ENCODE measurements around the gene TMOD1. TPM values are rescaled to one million over a fixed set of nuclear protein-coding genes. Genes with fewer than 3 reads are reported as not detected.

Gene TMOD1
- total and polyA plus RNA-seq, 4 donors, result 9.2 to 20.0 (median 14.1) TPM

DNA sequence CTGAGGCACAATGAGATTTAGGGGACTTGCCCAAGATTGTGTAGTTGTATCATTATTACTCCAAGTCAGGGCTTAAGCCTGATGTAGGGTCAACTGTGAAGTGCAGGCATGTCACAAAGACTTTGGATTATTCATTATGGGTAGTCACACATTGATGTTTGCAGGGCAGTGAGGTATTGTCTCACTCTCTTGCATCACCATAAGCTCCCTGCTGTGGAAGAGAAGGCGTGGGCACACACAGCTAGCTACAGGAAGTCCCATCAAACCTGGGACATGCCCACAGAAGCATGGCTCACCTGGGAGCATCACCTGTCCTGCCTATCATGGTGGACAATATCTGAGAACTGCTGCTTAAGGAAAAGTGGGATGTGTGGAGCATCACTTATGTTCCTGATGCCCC lies 42.1 kb downstream of the TMOD1 start (continued):
- TF ChIP-seq, protein P1, sequence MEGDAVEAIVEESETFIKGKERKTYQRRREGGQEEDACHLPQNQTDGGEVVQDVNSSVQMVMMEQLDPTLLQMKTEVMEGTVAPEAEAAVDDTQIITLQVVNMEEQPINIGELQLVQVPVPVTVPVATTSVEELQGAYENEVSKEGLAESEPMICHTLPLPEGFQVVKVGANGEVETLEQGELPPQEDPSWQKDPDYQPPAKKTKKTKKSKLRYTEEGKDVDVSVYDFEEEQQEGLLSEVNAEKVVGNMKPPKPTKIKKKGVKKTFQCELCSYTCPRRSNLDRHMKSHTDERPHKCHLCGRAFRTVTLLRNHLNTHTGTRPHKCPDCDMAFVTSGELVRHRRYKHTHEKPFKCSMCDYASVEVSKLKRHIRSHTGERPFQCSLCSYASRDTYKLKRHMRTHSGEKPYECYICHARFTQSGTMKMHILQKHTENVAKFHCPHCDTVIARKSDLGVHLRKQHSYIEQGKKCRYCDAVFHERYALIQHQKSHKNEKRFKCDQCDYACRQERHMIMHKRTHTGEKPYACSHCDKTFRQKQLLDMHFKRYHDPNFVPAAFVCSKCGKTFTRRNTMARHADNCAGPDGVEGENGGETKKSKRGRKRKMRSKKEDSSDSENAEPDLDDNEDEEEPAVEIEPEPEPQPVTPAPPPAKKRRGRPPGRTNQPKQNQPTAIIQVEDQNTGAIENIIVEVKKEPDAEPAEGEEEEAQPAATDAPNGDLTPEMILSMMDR (IDR thresholded peaks at IDR 0.05; ENCODE audit: low read depth, low read length, missing input control), result no peak
- TF ChIP-seq SP1 (IDR thresholded peaks at IDR 0.05), result no peak
- TF ChIP-seq JUND (IDR thresholded peaks at IDR 0.05), result no peak
- TF ChIP-seq HNF4G (IDR thresholded peaks at IDR 0.05), result no peak
- TF ChIP-seq RXRA (IDR thresholded peaks at IDR 0.05), result no peak
- TF ChIP-seq NR2F2 (IDR thresholded peaks at IDR 0.05), result no peak
- no peak for TF ChIP-seq HNF4A (conservative IDR thresholded peaks at IDR 0.05)
- no peak for TF ChIP-seq EGR1 (IDR thresholded peaks at IDR 0.05; ENCODE audit: low read depth in 2 of 2)
- TF ChIP-seq, protein P2, sequence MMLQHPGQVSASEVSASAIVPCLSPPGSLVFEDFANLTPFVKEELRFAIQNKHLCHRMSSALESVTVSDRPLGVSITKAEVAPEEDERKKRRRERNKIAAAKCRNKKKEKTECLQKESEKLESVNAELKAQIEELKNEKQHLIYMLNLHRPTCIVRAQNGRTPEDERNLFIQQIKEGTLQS (IDR thresholded peaks at IDR 0.05), result no peak

DNA sequence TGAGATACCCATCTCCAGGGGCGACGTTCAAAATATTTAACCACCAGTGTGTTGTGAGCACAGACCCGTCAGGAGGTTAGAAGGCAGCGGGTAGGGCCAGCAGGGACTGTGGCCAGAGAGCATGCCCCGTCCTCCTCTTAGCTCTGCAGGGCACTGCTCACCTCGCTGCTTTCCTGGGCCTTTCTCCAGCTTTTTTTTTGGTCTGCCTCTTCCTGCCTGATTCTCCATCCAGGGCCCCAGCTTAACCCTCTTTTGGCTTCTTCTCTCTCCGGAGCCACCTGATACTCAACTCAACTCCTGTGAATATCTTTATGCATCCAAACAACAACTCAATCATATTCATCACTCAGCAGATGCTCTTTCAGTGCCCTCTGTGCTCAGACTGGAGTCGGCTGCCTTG lies 44.0 kb downstream of the TMOD1 start:
- Histone ChIP-seq H3K4me3 (ENCODE audit: low read depth in 1 of 3, low read length in 3 of 3) (no peak overlapping the region), H3K9ac (ENCODE audit: low read depth in 1 of 2, low read length in 2 of 2) (no peak overlapping the region), H3K36me3 (ENCODE audit: control insufficient read depth in 4 of 4, insufficient read depth in 3 of 4, low read depth in 1 of 4, low read length in 3 of 4) (peaks cover 0 to 4% (median 0%) of the 10 kb centered on the region in 4 donors), H3K4me1 (ENCODE audit: control insufficient read depth in 4 of 4, insufficient read depth in 4 of 4, low read length in 3 of 4) (no peaks in the 10 kb centered on the region), H3K9me3 (ENCODE audit: control insufficient read depth in 4 of 4, low read length in 3 of 4) (peaks cover 0 to 2% (median 0%) of the 10 kb centered on the region in 4 donors), H3K27me3 (ENCODE audit: control insufficient read depth in 4 of 4, insufficient read depth in 4 of 4, low read length in 3 of 4) (no peaks in the 10 kb centered on the region), H3K27ac (ENCODE audit: low read depth in 1 of 2, low read length in 2 of 2) (no peak overlapping the region)
- DNase-seq (ENCODE audit: low spot score), result no peak
- TF ChIP-seq, protein P3, sequence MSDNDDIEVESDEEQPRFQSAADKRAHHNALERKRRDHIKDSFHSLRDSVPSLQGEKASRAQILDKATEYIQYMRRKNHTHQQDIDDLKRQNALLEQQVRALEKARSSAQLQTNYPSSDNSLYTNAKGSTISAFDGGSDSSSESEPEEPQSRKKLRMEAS (IDR thresholded peaks at IDR 0.05), result no peak
- TF ChIP-seq EGR1 (IDR thresholded peaks at IDR 0.05; ENCODE audit: low read depth in 2 of 2), result no peak
- 84% methylated on average over 8 of the region's 8 CpGs for WGBS

DNA sequence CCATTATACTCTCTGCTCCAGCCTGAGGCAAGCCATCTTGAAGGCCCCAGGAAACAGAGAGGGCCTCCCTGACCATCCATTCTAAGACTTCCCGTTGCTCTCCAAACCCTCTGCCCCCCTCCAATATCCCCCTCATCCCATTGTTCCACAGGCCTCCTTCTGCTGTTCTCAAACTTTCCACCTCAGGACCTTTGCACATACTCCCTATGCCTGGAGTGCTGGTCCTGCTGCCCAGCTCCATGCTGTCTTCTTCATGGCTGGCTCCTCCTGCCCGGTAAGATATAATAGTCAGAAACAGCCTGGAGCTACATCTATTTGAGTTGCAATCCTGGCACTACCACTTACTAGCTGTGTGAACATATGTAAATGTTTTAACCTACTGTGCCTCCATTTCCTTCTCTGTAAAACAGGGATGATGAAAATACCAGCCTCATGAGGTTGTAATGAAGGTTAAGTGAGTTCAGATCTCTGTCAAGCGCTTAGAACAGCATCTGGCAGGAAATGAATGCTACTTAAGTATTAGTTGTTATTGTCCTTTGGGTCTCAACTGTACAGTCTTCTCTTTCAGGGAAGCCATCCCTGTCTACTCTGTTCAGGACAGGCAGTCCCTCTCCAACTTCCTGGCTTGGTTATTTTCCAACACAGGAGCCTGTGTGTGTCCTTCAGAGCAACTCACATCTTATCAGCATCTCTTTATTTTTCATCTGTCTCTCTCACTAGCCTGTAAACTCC lies 45.8 kb downstream of the TMOD1 start:
- H3K9ac ChIP-seq (ENCODE audit: low read depth in 1 of 2, low read length in 2 of 2), result no peak overlapping the region
- H3K4me1 ChIP-seq (ENCODE audit: control insufficient read depth in 4 of 4, insufficient read depth in 4 of 4, low read length in 3 of 4), result no peaks in the 10 kb centered on the region
- TF ChIP-seq NR2F2 (IDR thresholded peaks at IDR 0.05) (no peak), RAD21 (IDR thresholded peaks at IDR 0.05) (no peak), TAF1 (conservative IDR thresholded peaks at IDR 0.05) (no peak), JUND (IDR thresholded peaks at IDR 0.05) (no peak), RXRA (IDR thresholded peaks at IDR 0.05) (no peak)
- TF ChIP-seq, protein P4, sequence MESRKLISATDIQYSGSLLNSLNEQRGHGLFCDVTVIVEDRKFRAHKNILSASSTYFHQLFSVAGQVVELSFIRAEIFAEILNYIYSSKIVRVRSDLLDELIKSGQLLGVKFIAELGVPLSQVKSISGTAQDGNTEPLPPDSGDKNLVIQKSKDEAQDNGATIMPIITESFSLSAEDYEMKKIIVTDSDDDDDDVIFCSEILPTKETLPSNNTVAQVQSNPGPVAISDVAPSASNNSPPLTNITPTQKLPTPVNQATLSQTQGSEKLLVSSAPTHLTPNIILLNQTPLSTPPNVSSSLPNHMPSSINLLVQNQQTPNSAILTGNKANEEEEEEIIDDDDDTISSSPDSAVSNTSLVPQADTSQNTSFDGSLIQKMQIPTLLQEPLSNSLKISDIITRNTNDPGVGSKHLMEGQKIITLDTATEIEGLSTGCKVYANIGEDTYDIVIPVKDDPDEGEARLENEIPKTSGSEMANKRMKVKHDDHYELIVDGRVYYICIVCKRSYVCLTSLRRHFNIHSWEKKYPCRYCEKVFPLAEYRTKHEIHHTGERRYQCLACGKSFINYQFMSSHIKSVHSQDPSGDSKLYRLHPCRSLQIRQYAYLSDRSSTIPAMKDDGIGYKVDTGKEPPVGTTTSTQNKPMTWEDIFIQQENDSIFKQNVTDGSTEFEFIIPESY (IDR thresholded peaks at IDR 0.05), result no peak
- H3K4me3 ChIP-seq (ENCODE audit: low read depth in 1 of 3, low read length in 3 of 3), result no peak overlapping the region
- H3K9me3 ChIP-seq (ENCODE audit: control insufficient read depth in 4 of 4, low read length in 3 of 4), result peaks cover 0 to 2% (median 0%) of the 10 kb centered on the region in 4 donors
- 92% methylated on average over 3 of the region's 3 CpGs for whole genome bisulfite sequencing
- H3K36me3 ChIP-seq (ENCODE audit: control insufficient read depth in 4 of 4, insufficient read depth in 3 of 4, low read depth in 1 of 4, low read length in 3 of 4), result peaks cover 0 to 4% (median 0%) of the 10 kb centered on the region in 4 donors
- no peak for DNase-seq (ENCODE audit: low spot score)
- H3K27me3 ChIP-seq (ENCODE audit: control insufficient read depth in 4 of 4, insufficient read depth in 4 of 4, low read length in 3 of 4), result no peaks in the 10 kb centered on the region
- no peak overlapping the region for H3K27ac ChIP-seq (ENCODE audit: low read depth in 1 of 2, low read length in 2 of 2)
